Activated naive CD8-positive, alpha-beta T cell treated with anti-CD3 and anti-CD28 coated beads for 36 hours (primary cell): Measurements from ENCODE around the gene RANBP3. TPM values are rescaled to one million over a fixed set of nuclear protein-coding genes. Genes with fewer than 3 reads are reported as not detected.
"Not testable (repeated sequence)": the region's sequence is repeated elsewhere in the genome, so short reads cannot be mapped to it uniquely, and the experiment has no call there.

Source experiments
- DNase-seq: peaks from one replicate; pipeline ENCODE4 v3.0.0; 2021
- H3K27ac Mint-ChIP-seq: one replicate; pipeline ENCODE4 v1.8.0; 2022; ENCODE audit warnings: mild to moderate bottlenecking, moderate library complexity, mixed read lengths
- H3K27me3 Mint-ChIP-seq: one replicate; pipeline ENCODE4 v1.8.0; 2022; ENCODE audit warnings: mild to moderate bottlenecking, mixed read lengths
- H3K36me3 Mint-ChIP-seq: one replicate; pipeline ENCODE4 v1.8.0; 2021; ENCODE audit warnings: mild to moderate bottlenecking, mixed read lengths
- H3K4me1 Mint-ChIP-seq: one replicate; pipeline ENCODE4 v1.8.0; 2021; ENCODE audit warnings: mixed read lengths
- H3K4me3 Mint-ChIP-seq: one replicate; pipeline ENCODE4 v1.8.0; 2022; ENCODE audit warnings: mild to moderate bottlenecking, moderate library complexity, mixed read lengths
- H3K9me3 Mint-ChIP-seq: one replicate; pipeline ENCODE4 v1.8.0; 2022; ENCODE audit warnings: mixed read lengths
- total RNA-seq, 2 experiments: library from RNA; stranded (reverse); gene quantifications; one replicate each; pipeline ENCODE4 v1.2.3, GENCODE V29; 2021

RANBP3 gene
- total RNA-seq, 2 experiments from 2014 or later, result 94.0 to 109 TPM

DNA sequence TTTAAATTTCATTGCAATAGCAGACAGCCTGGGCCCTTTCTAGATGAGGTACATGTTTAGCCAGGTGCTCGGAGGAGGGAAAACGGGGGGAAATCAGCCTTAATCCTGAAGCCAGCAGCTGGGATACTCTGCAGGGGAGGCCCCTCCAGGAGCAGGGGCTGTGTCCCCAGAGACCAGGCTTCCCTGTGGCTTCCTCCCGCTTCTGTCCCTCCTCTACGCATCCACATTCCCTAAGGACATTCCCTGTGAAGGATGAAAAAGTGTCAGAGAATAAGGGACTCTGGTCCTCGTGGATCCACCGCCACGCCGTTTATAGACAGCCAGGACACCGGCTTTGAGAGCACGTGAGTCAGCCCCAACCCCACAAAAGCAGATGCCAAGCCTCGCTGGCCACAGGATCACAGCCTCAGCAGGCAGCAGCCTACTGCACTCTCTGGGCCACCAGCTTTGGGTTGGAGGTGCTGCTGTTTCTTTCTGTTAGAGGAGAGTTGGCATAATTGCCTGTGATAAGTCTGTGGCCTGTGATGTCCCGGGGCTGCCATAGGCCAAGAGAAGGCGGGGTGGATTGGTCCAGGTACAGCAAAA, 36.7 kb upstream of the RANBP3 start:
- H3K4me1 Mint-ChIP-seq, result no peaks in the 10 kb centered on the region
- H3K27me3 Mint-ChIP-seq, result no peaks in the 10 kb centered on the region
- no peak for DNase-seq
- H3K36me3 Mint-ChIP-seq, result no peaks in the 10 kb centered on the region
- no peaks in the 10 kb centered on the region for H3K9me3 Mint-ChIP-seq
- no peak overlapping the region for H3K4me3 Mint-ChIP-seq
- H3K27ac Mint-ChIP-seq, result no peak overlapping the region

DNA sequence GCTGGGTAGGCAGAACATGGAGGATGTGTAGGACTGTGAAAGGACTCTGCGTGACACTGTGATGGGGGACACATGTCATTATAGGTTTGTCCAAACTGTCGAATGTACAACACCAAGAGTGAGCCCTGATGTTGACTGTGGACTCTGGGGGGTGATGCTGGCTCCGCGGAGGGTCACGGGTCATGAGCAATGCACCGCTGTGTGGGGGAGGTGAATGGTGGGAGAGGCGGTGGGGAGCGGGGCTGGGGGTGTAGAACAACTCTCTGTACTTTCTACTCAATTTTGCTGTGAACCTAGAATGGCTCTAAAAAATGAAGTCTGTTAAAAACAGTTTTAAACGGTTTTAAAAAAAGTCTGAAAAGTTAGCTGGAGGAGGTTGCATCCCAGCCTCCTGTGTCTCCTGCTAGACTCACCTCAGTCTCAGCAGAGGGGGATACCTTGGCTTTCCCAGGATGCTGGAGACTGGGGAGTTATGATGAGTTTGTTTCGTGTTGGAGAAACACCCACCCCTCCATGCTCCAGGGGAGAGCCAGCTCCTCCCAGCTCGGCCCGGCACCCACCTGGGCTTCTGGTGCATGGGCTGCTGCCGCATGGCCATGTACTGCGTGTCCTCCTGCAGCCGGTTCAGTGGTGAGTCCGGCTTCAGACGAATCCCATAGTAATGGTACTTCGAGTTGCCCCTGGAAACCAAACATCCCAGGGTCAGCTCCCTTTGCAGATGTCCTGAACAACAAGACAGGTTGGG, 34.7 kb upstream of the RANBP3 start:
- H3K27me3 Mint-ChIP-seq, result no peaks in the 10 kb centered on the region
- no peaks in the 10 kb centered on the region for H3K9me3 Mint-ChIP-seq
- no peak overlapping the region for H3K27ac Mint-ChIP-seq
- no peaks in the 10 kb centered on the region for H3K36me3 Mint-ChIP-seq
- H3K4me1 Mint-ChIP-seq, result no peaks in the 10 kb centered on the region
- H3K4me3 Mint-ChIP-seq, result no peak overlapping the region
- no peak for DNase-seq

DNA sequence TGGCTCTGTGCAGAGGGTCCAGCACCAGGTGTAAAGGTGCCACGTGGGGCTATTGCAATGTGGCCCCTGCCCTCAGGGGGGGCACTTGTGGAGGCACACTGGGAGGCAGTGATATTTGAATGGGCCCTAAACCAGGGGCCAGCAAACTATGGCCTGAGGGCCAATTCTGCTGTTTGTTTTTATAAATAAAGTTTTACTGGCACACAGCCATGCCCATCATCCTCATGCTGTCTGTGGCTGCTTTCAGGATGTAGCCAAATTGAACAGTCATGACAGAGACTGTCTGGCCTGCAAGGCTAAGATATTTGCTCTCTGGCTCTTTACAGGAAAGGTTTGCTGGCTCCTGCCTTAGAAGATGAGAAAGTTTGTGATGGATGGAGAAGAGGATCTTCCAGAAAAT, 33.9 kb upstream of the RANBP3 start:
- H3K27me3 Mint-ChIP-seq, result no peaks in the 10 kb centered on the region
- H3K4me1 Mint-ChIP-seq, result no peaks in the 10 kb centered on the region
- H3K36me3 Mint-ChIP-seq, result no peaks in the 10 kb centered on the region
- H3K27ac Mint-ChIP-seq, result no peak overlapping the region
- DNase-seq, result no peak
- no peak overlapping the region for H3K4me3 Mint-ChIP-seq
- H3K9me3 Mint-ChIP-seq, result no peaks in the 10 kb centered on the region

DNA sequence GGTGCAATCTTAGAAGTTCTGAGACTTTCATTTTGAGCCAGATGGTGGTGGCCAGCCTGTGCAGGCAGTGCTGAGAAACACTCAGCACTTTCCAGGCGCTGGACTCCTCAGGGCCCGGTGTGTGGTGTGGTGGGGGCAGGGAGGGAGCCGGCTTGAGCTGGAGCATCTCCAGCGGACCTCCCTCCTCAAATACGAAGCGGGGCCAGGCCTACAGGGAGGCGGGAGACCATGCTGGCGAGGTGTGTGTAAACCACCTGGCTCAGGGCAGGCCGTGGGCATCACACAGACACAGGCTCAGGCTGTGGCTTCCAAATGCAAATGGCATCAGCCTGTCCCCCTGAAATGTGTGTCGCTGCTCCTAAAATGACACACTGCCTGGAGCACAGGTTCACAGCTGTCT, 33.3 kb upstream of the RANBP3 start:
- no peak overlapping the region for H3K4me3 Mint-ChIP-seq
- no peak for DNase-seq
- no peaks in the 10 kb centered on the region for H3K27me3 Mint-ChIP-seq
- H3K36me3 Mint-ChIP-seq, result no peaks in the 10 kb centered on the region
- no peaks in the 10 kb centered on the region for H3K9me3 Mint-ChIP-seq
- no peak overlapping the region for H3K27ac Mint-ChIP-seq
- H3K4me1 Mint-ChIP-seq, result no peaks in the 10 kb centered on the region

DNA sequence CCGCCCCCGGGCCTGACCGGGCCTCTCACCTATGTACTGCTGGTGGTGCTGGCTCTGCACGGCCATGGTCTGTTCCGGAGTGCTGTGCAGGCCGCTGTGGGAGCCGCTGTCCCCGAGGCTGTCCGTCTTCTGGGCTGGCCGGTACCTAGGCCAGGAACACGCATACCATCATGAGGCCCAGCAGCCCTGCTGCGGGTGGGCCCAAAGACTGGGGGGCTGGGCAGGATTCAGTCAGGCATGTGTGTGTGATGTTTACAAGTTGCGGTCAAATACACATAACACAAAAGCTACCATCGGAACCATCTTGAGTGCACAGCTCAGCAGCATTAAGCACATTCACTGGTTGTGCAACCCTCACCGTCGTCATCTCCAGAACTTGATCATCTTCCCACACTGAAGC, 32.2 kb upstream of the RANBP3 start:
- no peak for DNase-seq
- H3K9me3 Mint-ChIP-seq, result no peaks in the 10 kb centered on the region
- no peak overlapping the region for H3K4me3 Mint-ChIP-seq
- H3K4me1 Mint-ChIP-seq, result no peaks in the 10 kb centered on the region
- no peaks in the 10 kb centered on the region for H3K27me3 Mint-ChIP-seq
- H3K27ac Mint-ChIP-seq, result no peak overlapping the region
- H3K36me3 Mint-ChIP-seq, result no peaks in the 10 kb centered on the region

DNA sequence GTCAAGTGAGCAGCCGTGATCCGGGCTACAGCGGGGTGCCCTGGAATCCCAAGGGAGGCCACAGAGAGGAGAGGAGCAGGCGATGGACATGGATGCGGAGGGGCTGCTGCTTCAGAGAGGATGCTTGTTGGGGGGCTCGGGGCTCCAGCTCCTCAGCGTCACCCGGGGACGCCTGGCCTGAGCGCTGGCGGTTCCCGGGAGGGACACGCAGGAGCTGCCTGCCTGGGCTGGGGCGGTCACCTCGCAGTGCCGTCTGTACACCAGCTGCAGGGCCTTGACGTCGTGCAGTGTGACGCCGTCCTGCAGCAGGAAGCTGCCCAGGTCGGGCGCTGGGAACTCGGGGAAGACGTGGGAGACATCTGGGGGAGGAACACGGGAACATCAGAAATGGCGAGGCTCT, 29.9 kb upstream of the RANBP3 start:
- Mint-ChIP-seq H3K4me1 (no peaks in the 10 kb centered on the region), H3K4me3 (no peak overlapping the region), H3K9me3 (no peaks in the 10 kb centered on the region), H3K36me3 (no peaks in the 10 kb centered on the region), H3K27me3 (no peaks in the 10 kb centered on the region), H3K27ac (no peak overlapping the region)
- no peak for DNase-seq

DNA sequence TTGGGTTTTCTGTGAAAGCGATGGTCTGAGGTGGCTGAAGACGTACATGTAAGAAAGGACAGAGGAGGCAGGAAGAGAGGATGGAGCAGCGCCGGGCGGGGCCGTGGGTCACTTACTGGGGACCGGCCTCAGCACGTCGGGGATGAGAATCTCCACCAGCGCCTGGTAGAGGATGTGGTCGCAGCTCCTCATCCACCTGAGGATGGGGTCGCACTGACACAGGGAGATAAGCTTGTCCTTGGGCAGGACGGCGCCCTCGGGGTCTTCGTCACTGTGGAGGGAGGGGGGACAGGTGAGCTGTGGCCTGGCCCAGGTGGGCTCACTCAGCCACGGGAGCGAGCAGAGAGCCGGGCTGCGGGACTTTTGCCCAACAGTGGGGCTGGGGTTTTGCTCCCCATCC, 29.0 kb upstream of the RANBP3 start:
- Mint-ChIP-seq H3K9me3 (no peaks in the 10 kb centered on the region), H3K27me3 (no peaks in the 10 kb centered on the region), H3K27ac (no peak overlapping the region), H3K4me1 (no peaks in the 10 kb centered on the region), H3K36me3 (no peaks in the 10 kb centered on the region), H3K4me3 (no peak overlapping the region)
- no peak for DNase-seq

DNA sequence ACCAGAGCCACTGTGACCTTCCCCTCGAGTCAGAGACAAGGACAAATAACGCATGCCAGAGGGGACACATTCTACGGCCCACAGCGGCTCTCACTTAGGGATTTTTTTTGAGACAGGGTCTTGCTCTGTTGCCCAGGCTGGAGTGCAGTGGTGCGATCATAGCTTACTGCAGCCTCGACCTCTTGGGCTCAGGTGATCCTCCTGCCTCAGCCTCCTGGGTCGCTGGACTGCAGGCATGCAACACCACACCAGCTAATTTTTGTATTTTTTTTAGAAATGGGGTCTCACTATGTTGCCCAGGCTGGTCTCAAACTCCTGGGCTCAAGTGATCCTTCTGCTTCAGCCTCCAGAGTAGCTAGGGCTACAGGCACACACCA, 28.1 kb upstream of the RANBP3 start:
- not testable (repeated sequence) for H3K27me3 Mint-ChIP-seq, H3K27ac Mint-ChIP-seq, DNase-seq, H3K36me3 Mint-ChIP-seq, H3K4me3 Mint-ChIP-seq, H3K4me1 Mint-ChIP-seq, H3K9me3 Mint-ChIP-seq

DNA sequence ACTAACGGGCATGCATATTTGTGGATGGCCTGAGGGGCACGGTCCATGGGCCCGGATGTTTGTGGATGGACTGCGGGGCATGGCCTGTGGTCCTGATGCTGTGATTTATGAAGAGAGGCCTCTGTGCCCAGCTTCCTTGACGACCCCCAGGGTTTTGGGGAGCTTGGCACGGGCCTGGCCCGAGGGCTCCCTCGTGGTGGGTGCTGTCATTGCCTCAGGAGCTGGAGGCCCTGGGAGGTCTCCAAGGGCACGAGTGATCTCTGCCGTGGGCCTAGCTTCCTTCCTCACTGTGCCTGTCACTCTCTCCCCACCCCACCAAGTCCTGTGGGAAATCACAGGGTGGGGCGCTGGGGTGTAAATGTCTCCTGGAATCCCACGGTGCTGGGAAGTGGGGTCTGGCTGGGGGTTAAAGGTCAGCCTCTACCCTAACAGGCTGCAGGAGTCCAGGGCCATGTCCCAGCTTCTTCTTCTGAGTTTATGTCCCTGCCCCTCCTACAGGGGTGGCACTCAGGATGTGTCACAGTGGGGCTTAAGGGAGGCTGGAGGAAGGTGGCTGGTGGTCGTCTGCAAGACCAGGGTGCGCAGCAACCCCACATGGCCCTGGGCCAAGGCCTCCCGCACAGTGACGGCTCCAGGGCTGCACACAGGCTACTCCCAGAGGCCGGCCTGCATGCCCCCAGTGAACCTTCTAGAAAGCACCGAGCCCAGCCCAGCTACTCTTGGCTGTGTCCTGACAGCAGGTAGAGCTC, 27.6 kb upstream of the RANBP3 start:
- Mint-ChIP-seq H3K27ac (peak overlapping the region; percentile 20), H3K36me3 (peaks cover 7% of the 10 kb centered on the region), H3K4me3 (no peak overlapping the region), H3K27me3 (no peaks in the 10 kb centered on the region), H3K4me1 (no peaks in the 10 kb centered on the region), H3K9me3 (peaks cover under 1% of the 10 kb centered on the region)
- no peak for DNase-seq

DNA sequence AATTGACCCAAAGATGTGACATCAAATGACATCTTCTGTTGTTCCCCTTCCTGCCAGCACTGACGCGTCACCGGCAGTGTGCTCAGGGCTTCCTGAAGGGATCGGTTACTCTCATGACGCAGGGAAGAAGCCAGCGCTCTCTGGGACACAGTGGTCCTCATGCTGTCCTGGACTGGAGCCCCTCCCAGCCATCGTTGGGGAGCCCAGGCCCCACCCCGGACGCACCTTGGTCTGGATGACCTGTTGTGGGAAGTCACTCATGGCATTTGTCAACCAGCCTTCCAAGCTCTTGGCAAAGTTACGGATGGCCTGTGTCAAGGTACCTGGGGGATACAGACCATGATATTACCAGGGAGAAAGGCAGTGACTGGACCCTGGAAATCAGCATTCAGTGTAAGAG, 26.0 kb upstream of the RANBP3 start:
- DNase-seq, result no peak
- H3K9me3 Mint-ChIP-seq, result peaks cover 3% of the 10 kb centered on the region
- H3K4me3 Mint-ChIP-seq, result no peak overlapping the region
- no peak overlapping the region for H3K27ac Mint-ChIP-seq
- peaks cover 14% of the 10 kb centered on the region for H3K36me3 Mint-ChIP-seq
- H3K4me1 Mint-ChIP-seq, result no peaks in the 10 kb centered on the region
- H3K27me3 Mint-ChIP-seq, result no peaks in the 10 kb centered on the region

DNA sequence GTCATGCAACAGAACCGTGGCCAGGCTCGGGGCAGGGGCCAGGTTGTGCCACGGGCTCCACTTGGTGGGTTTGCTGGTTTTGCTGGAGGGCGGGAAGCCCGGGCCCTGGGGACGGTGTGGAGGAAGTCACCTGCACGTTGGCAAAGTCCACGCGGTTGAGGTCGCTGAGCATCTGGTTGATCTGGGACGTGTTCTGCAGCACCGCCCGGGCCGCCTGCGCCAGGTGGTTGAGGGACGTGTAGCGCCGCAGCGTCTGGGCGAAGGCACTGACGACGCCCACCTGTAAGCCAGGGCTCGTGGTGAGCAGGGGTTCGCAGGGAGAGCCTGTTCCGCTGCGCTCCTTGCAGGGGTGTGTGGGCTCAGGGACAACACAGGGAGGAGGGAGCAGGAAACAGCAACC, 24.7 kb upstream of the RANBP3 start:
- no peak for DNase-seq
- Mint-ChIP-seq H3K4me1 (no peaks in the 10 kb centered on the region), H3K27me3 (no peaks in the 10 kb centered on the region), H3K9me3 (peaks cover 3% of the 10 kb centered on the region), H3K4me3 (no peak overlapping the region), H3K36me3 (peaks cover 14% of the 10 kb centered on the region), H3K27ac (no peak overlapping the region)

DNA sequence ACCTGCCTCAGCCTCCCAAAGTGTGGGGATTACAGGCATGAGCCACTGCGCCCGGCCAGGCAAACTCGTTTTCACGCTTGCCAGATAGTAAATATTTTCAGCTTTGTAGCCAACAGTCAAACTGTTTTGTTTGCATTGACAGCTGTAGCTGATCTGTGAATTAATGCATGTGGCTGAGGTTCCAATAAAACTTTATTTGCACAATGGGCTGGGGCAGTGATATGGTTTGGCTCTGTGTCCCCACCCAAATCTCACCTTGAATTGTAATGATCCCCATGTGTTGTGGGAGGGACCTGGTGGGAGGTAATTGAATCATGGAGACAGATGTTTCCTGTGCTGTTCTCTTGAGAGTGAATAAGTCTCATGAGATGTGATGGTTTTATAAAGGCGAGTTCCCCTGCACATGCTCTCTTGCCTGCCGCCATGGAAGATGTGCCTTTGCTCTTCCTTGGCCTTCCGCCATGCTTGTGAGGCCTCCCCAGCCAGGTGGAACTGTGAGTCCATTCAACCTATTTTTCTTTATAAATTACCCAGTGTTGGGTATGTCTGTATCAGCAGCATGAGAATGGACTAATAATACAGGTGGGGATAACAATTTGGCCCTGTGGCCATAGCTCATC, 22.4 kb upstream of the RANBP3 start:
- no peak for DNase-seq
- no peaks in the 10 kb centered on the region for H3K27me3 Mint-ChIP-seq
- peaks cover 14% of the 10 kb centered on the region for H3K36me3 Mint-ChIP-seq
- peaks cover 3% of the 10 kb centered on the region for H3K9me3 Mint-ChIP-seq
- no peaks in the 10 kb centered on the region for H3K4me1 Mint-ChIP-seq
- H3K27ac Mint-ChIP-seq, result no peak overlapping the region
- no peak overlapping the region for H3K4me3 Mint-ChIP-seq

DNA sequence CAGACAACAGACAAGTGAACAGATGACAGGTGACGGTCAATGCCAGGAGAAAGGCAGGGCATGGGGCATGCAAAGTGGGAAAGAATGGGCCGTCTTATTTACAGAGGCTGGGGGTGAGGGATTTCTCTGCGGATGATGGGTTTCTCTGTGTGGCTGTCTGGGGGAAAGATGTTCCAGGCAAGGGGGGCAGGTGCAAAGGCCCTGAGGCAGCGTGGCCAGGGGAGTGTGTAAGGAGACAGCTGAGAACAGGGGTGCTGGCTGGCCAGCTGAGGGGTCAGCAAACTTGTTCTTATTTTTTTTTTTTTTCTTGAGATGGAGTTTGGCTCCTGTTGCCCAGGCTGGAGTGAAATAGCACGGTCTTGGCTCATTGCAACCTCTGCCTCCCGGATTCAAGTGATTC, 21.8 kb upstream of the RANBP3 start:
- Mint-ChIP-seq H3K9me3 (peaks cover 3% of the 10 kb centered on the region), H3K27ac (no peak overlapping the region), H3K36me3 (peaks cover 14% of the 10 kb centered on the region), H3K4me3 (no peak overlapping the region), H3K4me1 (no peaks in the 10 kb centered on the region), H3K27me3 (no peaks in the 10 kb centered on the region)
- DNase-seq, result no peak

DNA sequence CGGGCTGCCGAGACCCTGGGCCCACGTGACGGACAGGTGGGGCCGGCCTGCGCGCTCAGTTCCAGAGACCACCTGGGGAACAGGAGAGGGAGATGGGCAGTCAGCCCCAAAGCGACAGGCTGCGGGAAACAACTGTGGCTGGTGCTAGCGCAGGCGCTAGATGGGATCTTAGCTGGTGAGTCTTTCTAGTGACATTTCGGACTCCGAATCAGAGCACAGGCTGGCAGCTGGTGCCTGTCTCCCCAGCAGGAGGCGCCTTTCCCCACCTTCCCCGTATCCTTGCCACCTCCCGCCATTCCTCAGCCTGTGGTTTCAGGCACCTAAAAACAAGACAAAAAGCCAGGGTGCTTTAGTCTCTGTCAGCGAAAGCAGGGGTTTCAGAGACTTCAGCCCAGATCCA, 19.4 kb upstream of the RANBP3 start:
- H3K4me1 Mint-ChIP-seq, result no peaks in the 10 kb centered on the region
- peaks cover 14% of the 10 kb centered on the region for H3K36me3 Mint-ChIP-seq
- peaks cover 3% of the 10 kb centered on the region for H3K9me3 Mint-ChIP-seq
- H3K27me3 Mint-ChIP-seq, result no peaks in the 10 kb centered on the region
- no peak overlapping the region for H3K27ac Mint-ChIP-seq
- DNase-seq, result no peak
- no peak overlapping the region for H3K4me3 Mint-ChIP-seq

DNA sequence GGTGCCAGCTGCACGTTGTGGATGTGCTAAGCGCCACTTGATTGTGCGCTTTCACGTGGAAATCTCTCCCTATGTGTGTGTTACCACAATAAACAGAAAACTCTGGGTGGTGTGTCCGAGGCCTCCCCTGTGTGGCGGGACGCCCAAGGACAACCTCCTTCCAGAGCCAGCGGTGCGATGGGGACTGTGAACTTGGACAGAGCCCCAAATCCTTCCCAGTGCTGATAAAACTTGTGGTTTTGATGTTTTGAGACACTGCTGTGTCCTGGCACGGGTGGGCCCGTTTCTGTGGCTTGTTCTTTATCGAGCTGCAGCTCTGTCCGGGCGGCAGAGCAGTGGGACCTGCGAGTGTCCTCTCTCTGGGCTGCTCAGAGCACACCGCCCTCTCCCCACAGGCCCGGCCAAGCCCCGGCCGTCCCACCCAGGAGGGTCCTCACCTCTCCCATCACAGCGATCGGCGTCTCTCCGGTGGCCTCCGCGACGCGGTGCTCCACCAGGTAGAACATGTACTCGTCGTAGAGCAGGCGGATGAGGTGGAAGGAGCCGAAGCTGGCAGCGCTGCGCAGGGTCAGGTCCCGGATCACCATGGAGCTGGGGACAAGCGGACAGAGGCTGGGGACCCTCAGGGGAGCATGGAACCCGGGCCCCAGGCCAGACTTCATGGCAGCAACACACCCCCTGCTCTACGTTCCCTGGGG, 18.8 kb upstream of the RANBP3 start:
- H3K27me3 Mint-ChIP-seq, result no peaks in the 10 kb centered on the region

More for the DNA sequence above, 18.8 kb upstream of the RANBP3 start:
- no peaks in the 10 kb centered on the region for H3K4me1 Mint-ChIP-seq
- H3K9me3 Mint-ChIP-seq, result peaks cover 3% of the 10 kb centered on the region
- no peak for DNase-seq
- peaks cover 14% of the 10 kb centered on the region for H3K36me3 Mint-ChIP-seq
- no peak overlapping the region for H3K27ac Mint-ChIP-seq
- H3K4me3 Mint-ChIP-seq, result no peak overlapping the region
